NT2/D1 (cell line): ENCODE data around the gene NIPAL1.

Experiments
- SUZ12 ChIP-seq: IDR thresholded peaks from 2 replicates; pipeline ENCODE4 v1.6.1; 2011; ENCODE audit not compliant: insufficient read length, insufficient read depth; ENCODE audit errors: extremely low read depth
- ZNF274 ChIP-seq: IDR thresholded peaks from 2 replicates; pipeline ENCODE4 v1.6.1; 2011; ENCODE audit warnings: mild to moderate bottlenecking, low read depth, low read length

- TF ChIP-seq SUZ12 (no peak), ZNF274 (no peak)
These were observed 34.5 kb downstream of the NIPAL1 start for GRCh38 chr4:48051078-48051477.
